A673 (cell line): ENCODE measurements around the gene SREBF1. TPM values are rescaled to one million over a fixed set of nuclear protein-coding genes. Genes with fewer than 3 reads are reported as not detected.

Experiments
- BruUV-seq: library from RNA; stranded (reverse); fragments of 400-500 nt; replicated peaks from 2 replicates; lab custom pipeline; 2021; lab: Mats Ljungman, UMichigan
- CTCF ChIA-PET: fragments of 300-600 bp; sonication (Branson Sonifier 250); formaldehyde crosslinking; loops from one replicate; lab custom pipeline; 2022; ENCODE audit warnings: antibody characterized with exemption; lab: Charles Lee
- POLR2A ChIA-PET: fragments of 300-600 bp; sonication (Branson Sonifier 250); formaldehyde crosslinking; loops from one replicate; lab custom pipeline; 2022; ENCODE audit warnings: antibody characterized with exemption; ENCODE audit not compliant: low non-redundant PET; lab: Charles Lee
- DNase-seq: peaks from one replicate; pipeline ENCODE4 v3.0.0-alpha.2; 2015; ENCODE audit warnings: low spot score
- H3K27ac ChIP-seq: fragments of 200-600 bp; sonication (generic); 2 replicates; pipeline ENCODE4 v1.5.1; 2016; ENCODE audit warnings: mixed run types, low read depth, mild to moderate bottlenecking, mixed read lengths, antibody characterized with exemption, low read length; ENCODE audit not compliant: poor library complexity, severe bottlenecking
- H3K27me3 ChIP-seq: fragments of 200-600 bp; sonication (generic); replicated peaks from 2 replicates; pipeline ENCODE4 v1.6.1; 2017; ENCODE audit warnings: mixed run types, low read depth, mild to moderate bottlenecking, mixed read lengths, antibody characterized with exemption, low read length; ENCODE audit not compliant: insufficient read depth, poor library complexity
- H3K36me3 ChIP-seq: fragments of 200-600 bp; sonication (generic); 2 replicates; pipeline ENCODE4 v1.6.1; 2016; ENCODE audit warnings: mixed run types, mild to moderate bottlenecking, mixed read lengths, antibody characterized with exemption, low read length; ENCODE audit not compliant: insufficient read depth, poor library complexity, severe bottlenecking
- H3K4me1 ChIP-seq: fragments of 200-600 bp; sonication (generic); 2 replicates; pipeline ENCODE4 v1.6.1; 2017; ENCODE audit warnings: mixed run types, mild to moderate bottlenecking, mixed read lengths, antibody characterized with exemption, low read length; ENCODE audit not compliant: insufficient read depth, poor library complexity, severe bottlenecking
- H3K4me3 ChIP-seq: fragments of 200-600 bp; sonication (generic); 2 replicates; pipeline ENCODE4 v1.5.1; 2016; ENCODE audit warnings: low read depth, mixed run types, mild to moderate bottlenecking, mixed read lengths, low read length; ENCODE audit not compliant: poor library complexity, severe bottlenecking
- H3K9me3 ChIP-seq: fragments of 200-600 bp; sonication (generic); 2 replicates; pipeline ENCODE4 v1.6.1; 2016; ENCODE audit warnings: mixed run types, low read depth, mild to moderate bottlenecking, mixed read lengths, antibody characterized with exemption, low read length; ENCODE audit not compliant: poor library complexity, severe bottlenecking
- EZH2 ChIP-seq: fragments of 200-600 bp; sonication (generic); IDR thresholded peaks from 2 replicates; pipeline ENCODE4 v1.6.1; 2017; ENCODE audit warnings: borderline replicate concordance, low read depth, mild to moderate bottlenecking, mixed read lengths, antibody characterized with exemption, low read length; ENCODE audit not compliant: poor library complexity, severe bottlenecking
- intact Hi-C: fragments of 100-400 bp; cut with micrococcal nuclease; formaldehyde crosslinking; loops from one replicate; pipeline ENCODE4 v1.10.0; 2022; ENCODE audit not compliant: unreplicated experiment
- total RNA-seq: library from RNA; stranded (reverse); gene quantifications from 2 replicates; pipeline ENCODE4 v1.2.3, GENCODE V29; 2021
- TF ChIP-seq, protein P1 (sequence below): fragments of 300-800, 200-600 bp; sonication (generic); conservative IDR thresholded peaks from 2 replicates; pipeline ENCODE4 v1.5.1; 2017; ENCODE audit warnings: low read depth, mild to moderate bottlenecking, antibody characterized with exemption, low read length, moderate library complexity, mixed read lengths

The SREBF1 gene
- total RNA-seq, 1 experiment from 2014 or later, result 240 TPM

DNA sequence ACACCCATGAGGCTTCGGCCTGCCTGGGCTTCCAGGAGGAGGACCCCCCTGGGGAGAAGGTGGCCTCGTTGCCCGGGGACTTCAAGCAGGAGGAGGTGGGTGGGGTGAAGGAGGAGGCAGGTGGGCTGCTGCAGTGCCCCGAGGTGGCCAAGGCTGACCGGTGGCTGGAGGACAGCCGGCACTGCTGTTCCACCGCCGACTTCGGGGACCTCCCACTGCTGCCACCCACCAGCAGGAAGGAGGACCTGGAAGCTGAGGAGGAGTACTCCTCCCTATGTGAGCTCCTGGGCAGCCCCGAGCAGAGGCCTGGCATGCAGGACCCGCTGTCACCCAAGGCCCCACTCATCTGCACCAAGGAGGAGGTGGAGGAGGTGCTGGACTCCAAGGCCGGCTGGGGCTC is 41.5 kb downstream of the SREBF1 start:
- no peak for TF ChIP-seq EZH2
- TF ChIP-seq, protein P1, sequence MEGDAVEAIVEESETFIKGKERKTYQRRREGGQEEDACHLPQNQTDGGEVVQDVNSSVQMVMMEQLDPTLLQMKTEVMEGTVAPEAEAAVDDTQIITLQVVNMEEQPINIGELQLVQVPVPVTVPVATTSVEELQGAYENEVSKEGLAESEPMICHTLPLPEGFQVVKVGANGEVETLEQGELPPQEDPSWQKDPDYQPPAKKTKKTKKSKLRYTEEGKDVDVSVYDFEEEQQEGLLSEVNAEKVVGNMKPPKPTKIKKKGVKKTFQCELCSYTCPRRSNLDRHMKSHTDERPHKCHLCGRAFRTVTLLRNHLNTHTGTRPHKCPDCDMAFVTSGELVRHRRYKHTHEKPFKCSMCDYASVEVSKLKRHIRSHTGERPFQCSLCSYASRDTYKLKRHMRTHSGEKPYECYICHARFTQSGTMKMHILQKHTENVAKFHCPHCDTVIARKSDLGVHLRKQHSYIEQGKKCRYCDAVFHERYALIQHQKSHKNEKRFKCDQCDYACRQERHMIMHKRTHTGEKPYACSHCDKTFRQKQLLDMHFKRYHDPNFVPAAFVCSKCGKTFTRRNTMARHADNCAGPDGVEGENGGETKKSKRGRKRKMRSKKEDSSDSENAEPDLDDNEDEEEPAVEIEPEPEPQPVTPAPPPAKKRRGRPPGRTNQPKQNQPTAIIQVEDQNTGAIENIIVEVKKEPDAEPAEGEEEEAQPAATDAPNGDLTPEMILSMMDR, result no peak
- ChIA-PET POLR2A (no interaction called here), CTCF (no interaction called here)
- peaks cover 33% of the 10 kb centered on the region for H3K4me1 ChIP-seq
- H3K27me3 ChIP-seq, result no peaks in the 10 kb centered on the region
- no peaks in the 10 kb centered on the region for H3K9me3 ChIP-seq
- DNase-seq, result no peak
- H3K4me3 ChIP-seq, result no peak overlapping the region
- intact Hi-C loops, result no loop called here
- no peak overlapping the region for H3K27ac ChIP-seq
- no TSS peak for BruUV-seq
- H3K36me3 ChIP-seq, result peaks cover 46% of the 10 kb centered on the region

DNA sequence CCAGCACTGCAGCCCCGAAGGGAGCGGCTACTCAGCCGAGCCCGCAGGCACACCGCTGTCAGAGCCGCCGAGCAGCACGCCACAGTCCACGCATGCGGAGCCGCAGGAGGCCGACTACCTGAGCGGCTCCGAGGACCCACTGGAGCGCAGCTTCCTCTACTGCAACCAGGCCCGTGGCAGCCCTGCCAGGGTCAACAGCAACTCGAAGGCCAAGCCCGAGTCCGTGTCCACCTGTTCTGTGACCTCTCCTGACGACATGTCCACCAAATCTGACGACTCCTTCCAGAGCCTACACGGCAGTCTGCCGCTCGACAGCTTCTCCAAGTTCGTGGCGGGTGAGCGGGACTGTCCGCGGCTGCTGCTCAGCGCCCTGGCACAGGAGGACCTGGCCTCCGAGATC is 42.4 kb downstream of the SREBF1 start:
- DNase-seq, result no peak
- CTCF ChIA-PET, result no interaction called here
- TF ChIP-seq EZH2, result no peak
- TF ChIP-seq, protein P1, result no peak
- no TSS peak for BruUV-seq
- H3K36me3 ChIP-seq, result peaks cover 46% of the 10 kb centered on the region
- no peak overlapping the region for H3K4me3 ChIP-seq
- intact Hi-C loops, result loop anchor here (5.0 kb wide), 2 partner anchors 97 to 112 kb away; partner anchors contain the start of gene RAI1
- POLR2A ChIA-PET, result no interaction called here
- H3K27ac ChIP-seq, result no peak overlapping the region
- H3K9me3 ChIP-seq, result no peaks in the 10 kb centered on the region
- peaks cover 42% of the 10 kb centered on the region for H3K4me1 ChIP-seq
- no peaks in the 10 kb centered on the region for H3K27me3 ChIP-seq

GRCh38 chr17:17793378-17794214 is 43.2 kb downstream of the SREBF1 start:
- Histone ChIP-seq H3K27me3 (no peaks in the 10 kb centered on the region), H3K9me3 (no peaks in the 10 kb centered on the region), H3K4me3 (no peak overlapping the region), H3K36me3 (peaks cover 46% of the 10 kb centered on the region), H3K4me1 (peaks cover 50% of the 10 kb centered on the region), H3K27ac (peak overlapping the region; percentile 30)
- TF ChIP-seq EZH2, result no peak
- TF ChIP-seq, protein P1, result no peak
- DNase-seq, result no peak
- intact Hi-C loops, result loop anchor here (5.0 kb wide), 2 partner anchors 96 to 111 kb away; partner anchors contain the start of gene RAI1
- no TSS peak for BruUV-seq
- ChIA-PET POLR2A (no interaction called here), CTCF (no interaction called here)
